ENCODE results near the gene TBC1D14. TPM values are rescaled to one million over a fixed set of nuclear protein-coding genes. Genes with fewer than 3 reads are reported as not detected.
"Not testable (repeated sequence)": the region's sequence is repeated elsewhere in the genome, so short reads cannot be mapped to it uniquely, and the experiment has no call there.

Gene TBC1D14
- polyA plus RNA-seq, 1 experiment = 35.8 TPM

DNA sequence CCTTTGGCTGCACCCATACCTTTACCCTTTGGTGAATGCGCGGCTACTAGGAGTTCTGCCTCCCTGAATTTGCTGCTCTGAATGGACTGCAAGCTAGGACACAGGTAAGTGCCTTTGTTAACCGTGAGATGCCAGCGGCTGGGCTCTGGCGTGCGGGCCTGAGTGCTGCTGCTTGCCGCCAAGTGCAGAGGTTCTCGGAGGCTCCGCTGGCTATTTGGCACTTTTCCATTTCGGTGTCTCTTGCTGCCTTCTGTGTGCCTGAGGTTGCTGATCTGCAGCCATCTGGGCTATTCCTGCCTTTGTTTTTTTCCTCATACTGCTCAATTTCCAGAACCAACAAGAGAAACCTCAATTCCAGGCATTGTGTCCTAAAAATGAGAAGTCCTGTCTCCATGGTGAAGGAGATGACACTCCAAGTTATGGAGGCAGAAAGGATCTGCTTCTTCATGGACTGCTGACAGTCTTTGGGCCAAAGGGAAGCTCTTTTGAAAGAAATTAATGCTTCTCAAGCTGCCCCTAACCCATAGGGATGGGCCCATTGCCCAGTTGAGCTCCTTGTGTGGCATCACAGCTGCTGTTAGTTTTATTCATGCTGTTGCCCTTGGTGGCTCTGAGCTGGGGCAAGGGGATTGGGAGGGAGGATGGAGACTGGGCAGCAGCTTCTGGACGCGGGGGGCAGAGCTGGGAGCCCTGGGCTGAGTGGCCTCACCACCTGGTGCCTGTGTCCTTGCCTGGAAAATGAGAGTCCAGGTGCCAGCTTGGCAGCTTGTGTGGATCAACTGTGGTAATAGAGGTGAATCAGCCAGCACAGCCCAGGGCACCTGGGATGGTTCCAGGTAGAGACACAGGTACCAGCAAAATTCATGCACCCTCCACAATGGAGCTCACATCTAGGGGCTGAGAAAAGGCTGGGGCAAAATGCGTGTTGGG lies 3.8 kb upstream of the TBC1D14 start:
- peaks cover 3% of the 10 kb centered on the region; the same call in 1 of the 2 replicates for H3K27me3 ChIP-seq (ENCODE audit: control insufficient read depth, insufficient read depth, low read length)
- POLR2A ChIA-PET = no interaction called here
- no peak for DNase-seq (ENCODE audit: low read depth)
- CTCF ChIA-PET = interaction anchor here (0.7 to 2.2 kb wide), 4 partner anchors 13 to 163 kb away, joined by 3 to 10 read pairs (median 6); partner anchors contain the start of gene GRPEL1
- TF ChIP-seq, protein P1, sequence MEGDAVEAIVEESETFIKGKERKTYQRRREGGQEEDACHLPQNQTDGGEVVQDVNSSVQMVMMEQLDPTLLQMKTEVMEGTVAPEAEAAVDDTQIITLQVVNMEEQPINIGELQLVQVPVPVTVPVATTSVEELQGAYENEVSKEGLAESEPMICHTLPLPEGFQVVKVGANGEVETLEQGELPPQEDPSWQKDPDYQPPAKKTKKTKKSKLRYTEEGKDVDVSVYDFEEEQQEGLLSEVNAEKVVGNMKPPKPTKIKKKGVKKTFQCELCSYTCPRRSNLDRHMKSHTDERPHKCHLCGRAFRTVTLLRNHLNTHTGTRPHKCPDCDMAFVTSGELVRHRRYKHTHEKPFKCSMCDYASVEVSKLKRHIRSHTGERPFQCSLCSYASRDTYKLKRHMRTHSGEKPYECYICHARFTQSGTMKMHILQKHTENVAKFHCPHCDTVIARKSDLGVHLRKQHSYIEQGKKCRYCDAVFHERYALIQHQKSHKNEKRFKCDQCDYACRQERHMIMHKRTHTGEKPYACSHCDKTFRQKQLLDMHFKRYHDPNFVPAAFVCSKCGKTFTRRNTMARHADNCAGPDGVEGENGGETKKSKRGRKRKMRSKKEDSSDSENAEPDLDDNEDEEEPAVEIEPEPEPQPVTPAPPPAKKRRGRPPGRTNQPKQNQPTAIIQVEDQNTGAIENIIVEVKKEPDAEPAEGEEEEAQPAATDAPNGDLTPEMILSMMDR (IDR thresholded peaks at IDR 0.05; ENCODE audit: insufficient read depth, low read depth, low read length) = no peak
- H3K36me3 ChIP-seq (ENCODE audit: control insufficient read depth, insufficient read depth, low read length) = no peaks in the 10 kb centered on the region
- no peak overlapping the region for H3K4me3 ChIP-seq (ENCODE audit: low read depth, low read length)

DNA sequence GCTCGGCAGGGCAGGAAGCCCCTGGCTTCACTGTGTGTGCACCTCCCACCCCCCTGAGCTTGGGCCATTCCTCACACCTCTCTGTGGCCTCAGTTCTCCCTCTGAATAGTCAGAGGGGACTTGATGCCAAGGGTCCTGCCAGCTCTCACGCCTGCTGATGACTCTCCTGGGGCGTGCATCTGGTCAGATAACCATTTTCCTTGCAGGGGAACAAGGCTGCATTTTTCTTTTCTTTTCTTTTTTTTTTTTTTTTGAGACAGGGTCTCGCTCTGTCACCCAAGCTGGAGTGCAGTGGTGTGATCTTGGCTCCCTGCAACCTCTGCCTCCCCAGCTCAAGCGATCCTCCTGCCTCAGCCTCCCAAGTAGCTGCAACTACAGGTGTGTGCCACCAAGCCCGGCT lies 3.1 kb upstream of the TBC1D14 start:
- CTCF ChIA-PET = interaction anchor here (0.7 to 2.2 kb wide), 5 partner anchors 14 to 163 kb away, joined by 3 to 10 read pairs (median 3); partner anchors contain the start of gene GRPEL1
- POLR2A ChIA-PET; H3K4me3 ChIP-seq (ENCODE audit: low read depth, low read length); DNase-seq (ENCODE audit: low read depth); H3K36me3 ChIP-seq (ENCODE audit: control insufficient read depth, insufficient read depth, low read length); H3K27me3 ChIP-seq (ENCODE audit: control insufficient read depth, insufficient read depth, low read length): not testable (repeated sequence)

DNA sequence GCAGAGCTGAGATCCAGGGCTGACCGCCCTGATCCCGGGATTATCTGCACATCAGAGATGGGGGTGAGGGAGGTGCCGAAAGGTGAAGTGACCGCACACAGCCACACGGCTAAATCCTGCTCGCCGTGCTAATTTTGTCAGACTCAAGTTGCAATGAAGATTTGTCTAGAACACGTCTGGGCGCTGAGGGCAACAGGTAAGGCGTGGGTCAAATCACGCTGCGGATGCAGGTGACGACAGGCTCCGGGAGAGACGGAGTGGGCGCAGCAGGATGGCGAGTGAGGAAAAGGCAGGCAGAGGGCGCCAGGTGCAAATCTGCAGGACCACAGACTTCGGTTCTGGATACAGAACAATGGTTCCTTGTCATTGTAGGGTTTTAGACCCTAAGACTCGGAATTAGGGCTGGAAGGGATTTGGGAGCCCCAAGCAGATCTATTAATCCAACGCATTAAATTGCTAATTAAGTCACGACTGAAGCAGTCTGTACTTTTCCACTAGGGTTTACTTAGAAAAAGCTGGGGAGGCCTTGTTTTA lies 1.9 kb upstream of the TBC1D14 start:
- Histone ChIP-seq H3K27me3 (ENCODE audit: control insufficient read depth, insufficient read depth, low read length) (peaks cover 3% of the 10 kb centered on the region; the same call in 1 of the 2 replicates), H3K4me3 (ENCODE audit: low read depth, low read length) (no peak overlapping the region), H3K36me3 (ENCODE audit: control insufficient read depth, insufficient read depth, low read length) (no peaks in the 10 kb centered on the region)
- DNase-seq (ENCODE audit: low read depth) = no peak
- ChIA-PET POLR2A (interaction anchor here (0.6 kb wide), 1 partner anchor 22 kb away, joined by 3 read pairs; no protein-coding TSS in a partner anchor), CTCF (interaction anchor here (1.0 to 2.2 kb wide), 5 partner anchors 15 to 161 kb away, joined by 3 to 10 read pairs (median 6); partner anchors contain the start of gene GRPEL1)
- TF ChIP-seq, protein P1 (IDR thresholded peaks at IDR 0.05; ENCODE audit: insufficient read depth, low read depth, low read length) = peak; percentile 52

DNA sequence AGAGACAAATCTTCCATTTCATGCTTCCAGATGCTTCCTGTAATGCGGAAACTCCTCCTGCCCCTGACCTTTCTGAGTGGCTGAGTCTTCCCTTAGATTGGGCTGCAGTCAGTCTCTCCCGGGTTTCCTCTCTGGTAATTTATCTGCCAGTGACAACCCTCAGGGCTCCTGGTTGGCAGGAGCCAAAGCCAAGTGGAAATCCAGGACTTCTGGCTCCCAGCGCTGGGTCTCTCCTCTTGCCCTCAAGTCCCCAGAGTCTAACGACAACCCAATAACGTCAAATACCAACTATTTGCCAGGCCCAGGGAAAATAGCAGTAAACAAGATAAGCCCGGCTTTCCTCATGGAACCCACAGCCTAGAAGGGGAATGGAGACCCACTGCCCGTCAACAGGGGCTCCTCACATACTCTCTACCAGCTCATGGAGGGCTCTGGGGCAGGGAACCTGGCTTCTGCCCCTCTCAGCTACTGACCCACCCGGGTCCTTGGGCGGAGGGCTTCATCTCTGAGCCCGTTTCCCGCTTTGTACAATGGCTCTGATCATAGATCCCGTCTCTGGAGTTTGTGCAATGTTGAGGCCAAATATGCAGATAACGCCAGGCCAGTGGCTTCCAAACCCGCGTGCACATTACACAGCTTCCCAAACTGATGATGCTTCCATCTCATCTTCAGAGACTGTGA lies 1.1 kb upstream of the TBC1D14 start:
- no peaks in the 10 kb centered on the region for H3K36me3 ChIP-seq (ENCODE audit: control insufficient read depth, insufficient read depth, low read length)
- ChIA-PET CTCF (interaction anchor here (0.9 to 1.5 kb wide), 6 partner anchors 13 to 162 kb away, joined by 3 to 8 read pairs (median 4); no protein-coding TSS in a partner anchor), POLR2A (interaction anchor here (0.6 kb wide), 1 partner anchor 23 kb away, joined by 3 read pairs; no protein-coding TSS in a partner anchor)
- H3K4me3 ChIP-seq (ENCODE audit: low read depth, low read length) = peak overlapping the region; percentile 49
- TF ChIP-seq, protein P1 (IDR thresholded peaks at IDR 0.05; ENCODE audit: insufficient read depth, low read depth, low read length) = no peak
- no peak for DNase-seq (ENCODE audit: low read depth)
- peaks cover 3% of the 10 kb centered on the region; the same call in 1 of the 2 replicates for H3K27me3 ChIP-seq (ENCODE audit: control insufficient read depth, insufficient read depth, low read length)

DNA sequence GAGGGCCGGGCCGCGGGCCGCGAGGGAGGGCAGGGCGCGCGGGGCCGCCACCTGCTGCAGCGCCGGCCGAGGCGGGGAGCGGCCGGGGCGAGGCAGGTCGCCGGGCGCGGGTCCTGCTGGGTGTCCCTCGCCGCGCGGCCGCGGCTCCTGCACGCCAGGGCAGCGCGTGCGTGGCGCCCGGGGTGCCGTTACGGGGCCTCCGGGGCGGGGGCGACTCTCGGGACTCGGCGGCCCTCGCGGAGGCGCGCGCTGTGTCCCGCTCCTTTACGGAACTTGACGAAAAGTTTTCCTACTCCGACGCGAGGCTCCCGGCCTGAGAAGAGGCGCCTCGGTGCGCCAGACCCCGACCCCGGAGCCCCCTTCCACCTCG lies 329 bp downstream of the TBC1D14 start:
- Histone ChIP-seq H3K4me3 (ENCODE audit: low read depth, low read length) (peak overlapping the region; percentile 49), H3K27me3 (ENCODE audit: control insufficient read depth, insufficient read depth, low read length) (peaks cover 3% of the 10 kb centered on the region; the same call in 1 of the 2 replicates), H3K36me3 (ENCODE audit: control insufficient read depth, insufficient read depth, low read length) (no peaks in the 10 kb centered on the region)
- ChIA-PET POLR2A (interaction anchor here (0.6 to 1.0 kb wide), 2 partner anchors 77 to 131 kb away, joined by 3 to 7 read pairs; no protein-coding TSS in a partner anchor), CTCF (interaction anchor here (0.6 to 1.7 kb wide), 10 partner anchors 22 to 242 kb away, joined by 3 to 8 read pairs (median 3); partner anchors contain the start of gene TADA2B)
- TF ChIP-seq, protein P1 (IDR thresholded peaks at IDR 0.05; ENCODE audit: insufficient read depth, low read depth, low read length) = no peak
- no peak for DNase-seq (ENCODE audit: low read depth)
